ENCODE data around the gene SMARCA4.

- TF ChIP-seq CTCF (IDR thresholded peaks at IDR 0.05) = no peak
- no peak for TF ChIP-seq POLR2A (IDR thresholded peaks at IDR 0.05)
- no peak for TF ChIP-seq EP300 (IDR thresholded peaks at IDR 0.05)
Observed at GRCh38 chr19:11050323-11051114, 89.7 kb downstream of the SMARCA4 start.
